HG03025 (cell line): Measurements from ENCODE around the gene KCNN1.
"Not testable (repeated sequence)": the region's sequence is repeated elsewhere in the genome, so short reads cannot be mapped to it uniquely, and the experiment has no call there.

ENCODE experiments used
- ATAC-seq: cut with Tn5 transposase; IDR thresholded peaks from one replicate; pipeline ENCODE4 v1.9.1; 2021; ENCODE audit warnings: mild to moderate bottlenecking, moderate library complexity; ENCODE audit not compliant: unreplicated experiment, low FRiP score

Gene KCNN1

DNA sequence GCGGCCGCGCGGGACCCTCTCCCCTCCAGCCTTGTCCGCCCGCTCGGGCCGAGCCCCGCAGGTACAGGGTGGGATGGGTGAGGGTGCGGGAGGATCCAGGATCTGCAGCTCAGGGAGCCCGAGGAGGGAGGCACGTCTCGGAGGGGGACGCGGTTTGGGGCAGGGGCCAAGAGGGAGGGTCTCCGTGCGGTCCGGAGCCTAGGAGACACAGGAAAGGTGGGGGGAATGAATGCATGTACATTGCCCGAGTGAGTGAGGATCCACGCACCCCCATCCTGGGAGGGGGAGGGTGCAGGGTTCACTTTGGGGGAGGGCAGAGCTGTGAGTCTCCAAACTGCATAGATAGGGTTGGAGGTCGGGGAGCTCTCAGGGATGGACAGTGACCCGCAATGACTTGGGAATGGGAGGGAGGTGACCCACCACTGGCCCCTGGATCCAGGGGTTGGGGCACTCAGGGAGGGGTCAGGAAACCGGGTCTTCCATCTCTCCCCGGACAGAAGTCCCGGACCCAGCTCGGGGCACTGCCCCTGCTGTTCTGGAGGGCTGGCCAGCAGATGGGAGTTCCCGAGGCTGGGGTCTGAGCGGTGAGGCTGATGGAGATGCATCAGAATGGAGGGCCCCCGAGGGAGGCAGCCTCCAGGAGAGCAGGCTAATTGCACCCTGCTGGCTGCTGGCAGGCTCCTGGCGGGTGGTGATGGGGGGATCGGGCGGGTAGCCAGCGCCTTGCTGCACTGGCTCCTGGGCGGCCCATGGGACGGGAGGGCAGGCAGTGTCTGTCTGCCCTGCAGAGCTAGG lies 547 bp downstream of the KCNN1 start:
- ATAC-seq: no peak

DNA sequence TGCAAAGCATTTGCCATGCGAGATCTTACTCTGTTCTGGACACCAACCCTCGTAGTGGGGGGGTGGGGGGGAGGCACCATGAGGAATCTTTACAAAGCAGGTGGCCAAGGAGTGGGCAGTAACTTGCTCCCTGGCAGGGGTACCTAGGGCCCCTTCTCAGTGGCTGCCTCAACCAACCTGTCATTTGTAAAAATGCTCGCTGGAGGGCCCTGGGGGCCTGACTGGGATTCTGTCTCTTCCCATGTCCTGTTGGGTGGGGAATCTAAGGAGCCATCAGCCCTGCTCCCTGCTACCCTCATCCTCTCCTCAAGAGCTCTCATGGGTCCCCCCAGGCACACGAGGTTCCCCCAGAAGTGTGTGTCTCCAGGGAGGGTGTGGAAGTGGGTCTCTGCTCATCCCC lies 1.5 kb downstream of the KCNN1 start:
- ATAC-seq: no peak

DNA sequence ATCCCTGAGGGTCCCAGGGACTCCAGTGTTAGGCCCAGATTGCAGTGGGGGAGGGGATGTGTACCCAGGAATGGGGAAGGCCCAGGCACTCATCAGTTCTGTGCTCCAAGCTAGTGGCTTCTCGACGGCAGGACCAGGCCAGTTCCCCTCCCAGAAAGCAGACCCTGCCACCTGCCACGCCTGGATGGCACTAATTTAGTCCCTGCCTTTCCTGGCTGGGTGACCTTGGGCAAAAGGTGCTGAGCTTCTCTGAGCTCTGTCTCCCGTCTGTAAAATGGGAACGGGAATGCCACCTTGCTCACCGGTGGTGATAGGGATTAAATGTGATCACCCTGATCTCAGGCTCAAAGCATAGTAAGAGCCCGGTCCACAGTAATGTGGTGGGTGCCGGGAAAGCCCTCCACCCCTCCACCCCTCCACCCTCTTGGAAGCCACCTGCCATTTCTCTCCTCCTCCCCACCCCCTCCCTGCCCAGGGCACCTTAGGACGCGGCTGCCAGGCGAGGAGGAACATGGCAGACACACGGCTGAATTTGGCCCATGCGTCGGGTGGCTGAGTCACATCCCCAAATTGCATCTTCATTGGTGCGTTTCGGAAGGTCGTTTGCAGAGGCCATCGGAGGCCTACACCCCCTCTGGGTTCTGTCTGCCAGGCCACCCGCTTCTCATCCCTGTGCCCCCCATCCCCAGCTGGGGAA lies 2.3 kb downstream of the KCNN1 start:
- no peak for ATAC-seq

DNA sequence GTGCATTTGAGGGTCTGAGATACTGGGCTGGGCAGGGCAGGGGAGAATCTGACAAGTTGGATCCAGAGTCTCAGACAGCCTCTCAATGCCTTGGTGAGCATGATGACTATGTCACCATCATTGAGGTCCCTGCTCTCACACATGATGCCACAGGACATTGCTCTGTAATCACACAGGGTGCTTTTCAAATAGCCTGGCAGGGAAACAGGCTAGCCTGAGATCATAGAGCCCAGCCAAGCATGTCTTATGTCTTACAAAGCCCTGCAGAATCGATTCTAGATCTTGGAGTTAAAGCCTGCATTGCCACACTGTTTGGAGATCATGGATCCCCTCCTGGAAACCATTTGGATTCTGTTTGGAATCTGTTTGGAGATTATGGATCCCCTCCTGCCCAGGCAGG lies 5.3 kb downstream of the KCNN1 start:
- no peak for ATAC-seq

DNA sequence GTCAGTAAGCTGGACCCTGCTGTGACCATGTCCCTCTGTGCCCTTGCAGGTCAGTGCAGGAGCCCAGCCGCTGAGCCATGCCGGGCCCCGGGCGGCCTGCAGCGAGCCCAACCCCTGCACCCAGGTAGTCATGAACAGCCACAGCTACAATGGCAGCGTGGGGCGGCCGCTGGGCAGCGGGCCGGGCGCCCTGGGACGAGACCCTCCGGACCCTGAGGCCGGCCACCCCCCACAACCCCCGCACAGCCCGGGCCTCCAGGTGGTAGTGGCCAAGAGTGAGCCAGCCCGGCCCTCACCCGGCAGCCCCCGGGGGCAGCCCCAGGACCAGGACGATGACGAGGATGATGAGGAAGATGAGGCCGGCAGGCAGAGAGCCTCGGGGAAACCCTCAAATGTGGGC lies 6.9 kb downstream of the KCNN1 start:
- ATAC-seq: no peak

DNA sequence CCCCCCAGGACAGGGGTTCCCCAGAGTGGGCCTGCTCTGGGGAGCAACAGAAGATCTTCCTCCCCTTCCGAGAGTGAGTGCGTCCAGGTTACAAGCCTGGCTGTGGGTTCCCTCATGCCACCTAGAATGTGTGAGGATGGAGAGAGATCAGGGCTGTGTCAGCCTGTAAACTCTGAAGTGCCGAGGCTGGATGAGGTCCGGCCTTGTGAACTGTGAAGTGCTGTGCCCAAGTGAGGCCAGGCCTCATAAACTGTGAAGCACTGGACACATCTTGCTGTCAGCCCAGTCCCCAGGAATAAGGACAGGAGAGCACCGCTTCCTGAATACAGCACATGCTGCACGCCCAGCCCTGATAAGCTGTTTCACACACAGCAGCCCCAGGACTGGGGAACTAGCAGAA lies 7.6 kb downstream of the KCNN1 start:
- ATAC-seq: no peak

DNA sequence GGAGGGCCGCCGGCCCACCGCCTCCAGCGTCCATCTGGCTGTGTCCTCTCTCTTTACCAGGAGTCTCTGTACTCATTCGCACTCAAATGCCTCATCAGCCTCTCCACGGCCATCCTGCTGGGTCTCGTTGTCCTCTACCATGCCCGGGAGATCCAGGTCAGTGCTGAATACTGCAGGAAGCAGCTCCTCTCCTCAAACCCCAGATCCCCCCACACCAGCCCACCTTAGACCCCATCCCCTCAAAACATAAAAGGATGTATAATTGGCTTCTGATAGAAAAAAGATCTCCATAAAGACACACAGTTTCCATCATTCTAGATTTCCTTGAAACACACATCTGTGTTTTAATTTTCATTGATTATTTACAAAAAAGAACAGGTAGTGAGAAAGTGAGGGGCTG lies 8.1 kb downstream of the KCNN1 start:
- no peak for ATAC-seq

DNA sequence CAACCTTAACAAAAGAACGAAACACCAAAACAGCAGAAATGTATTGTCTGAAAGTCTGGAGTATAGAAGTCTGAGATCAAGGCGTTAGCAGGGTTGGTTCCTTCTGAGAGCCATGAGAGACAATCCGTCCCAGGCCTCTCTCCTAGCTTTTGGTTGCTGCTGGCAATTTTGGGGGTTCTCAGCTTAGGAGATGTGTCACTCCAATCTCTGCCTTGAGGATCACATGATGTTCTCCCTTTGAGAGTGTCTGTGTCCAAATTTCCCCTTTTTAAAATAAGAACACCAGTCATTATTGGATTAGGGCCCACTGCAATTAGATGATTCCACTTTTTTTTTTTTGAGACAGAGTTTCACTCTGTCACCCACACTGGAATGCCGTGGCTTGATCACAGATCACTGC lies 10.1 kb downstream of the KCNN1 start:
- ATAC-seq: no peak

DNA sequence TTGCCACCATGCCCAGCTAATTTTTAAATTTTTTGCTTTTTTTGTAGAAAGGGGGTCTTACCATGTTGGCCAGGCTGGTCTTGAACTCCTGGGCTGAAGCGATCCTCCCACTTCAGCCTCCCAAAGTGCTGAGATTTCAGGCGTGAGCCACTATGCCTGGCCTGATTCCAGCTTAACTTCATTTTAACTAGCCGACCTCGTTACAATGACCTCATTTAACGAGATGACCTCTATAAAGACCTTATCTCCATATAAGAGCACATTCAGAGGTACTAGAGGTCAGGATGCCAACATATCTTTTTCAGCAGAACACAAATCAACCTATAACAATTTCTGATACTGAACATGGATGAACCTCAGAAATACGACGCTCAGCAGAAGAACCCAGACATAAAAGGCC lies 10.6 kb downstream of the KCNN1 start:
- ATAC-seq: no peak

DNA sequence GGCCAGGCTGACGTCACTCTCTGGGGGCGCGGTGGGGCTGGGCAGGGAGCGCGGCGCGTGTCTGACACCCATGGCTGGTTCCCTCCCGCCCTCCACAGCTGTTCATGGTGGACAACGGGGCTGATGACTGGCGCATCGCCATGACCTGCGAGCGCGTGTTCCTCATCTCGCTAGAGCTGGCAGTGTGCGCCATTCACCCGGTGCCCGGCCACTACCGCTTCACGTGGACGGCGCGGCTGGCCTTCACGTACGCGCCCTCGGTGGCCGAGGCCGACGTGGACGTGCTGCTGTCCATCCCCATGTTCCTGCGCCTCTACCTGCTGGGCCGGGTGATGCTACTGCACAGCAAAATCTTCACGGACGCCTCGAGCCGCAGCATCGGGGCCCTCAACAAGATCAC lies 14.7 kb downstream of the KCNN1 start:
- ATAC-seq: no peak

DNA sequence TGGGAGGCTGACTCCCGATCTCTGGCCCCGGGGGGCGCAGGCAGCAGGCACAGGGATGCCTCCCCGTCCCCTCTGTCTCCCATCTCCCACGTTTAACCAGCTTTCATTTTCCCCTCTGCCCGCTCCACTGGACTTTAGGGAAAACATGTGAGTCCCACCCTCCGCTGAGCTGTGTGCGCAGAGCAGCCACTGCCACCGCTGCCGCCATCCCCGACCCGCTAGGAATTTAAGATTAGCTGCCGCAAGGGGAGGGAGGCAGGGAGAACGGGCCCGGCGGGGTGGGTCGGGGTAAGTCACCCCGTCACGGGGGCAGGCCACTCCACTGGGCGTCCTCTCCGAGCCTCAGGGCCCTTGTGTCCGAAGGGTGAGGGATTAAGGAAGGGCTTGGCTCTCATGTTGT lies 15.5 kb downstream of the KCNN1 start:
- ATAC-seq: no peak

DNA sequence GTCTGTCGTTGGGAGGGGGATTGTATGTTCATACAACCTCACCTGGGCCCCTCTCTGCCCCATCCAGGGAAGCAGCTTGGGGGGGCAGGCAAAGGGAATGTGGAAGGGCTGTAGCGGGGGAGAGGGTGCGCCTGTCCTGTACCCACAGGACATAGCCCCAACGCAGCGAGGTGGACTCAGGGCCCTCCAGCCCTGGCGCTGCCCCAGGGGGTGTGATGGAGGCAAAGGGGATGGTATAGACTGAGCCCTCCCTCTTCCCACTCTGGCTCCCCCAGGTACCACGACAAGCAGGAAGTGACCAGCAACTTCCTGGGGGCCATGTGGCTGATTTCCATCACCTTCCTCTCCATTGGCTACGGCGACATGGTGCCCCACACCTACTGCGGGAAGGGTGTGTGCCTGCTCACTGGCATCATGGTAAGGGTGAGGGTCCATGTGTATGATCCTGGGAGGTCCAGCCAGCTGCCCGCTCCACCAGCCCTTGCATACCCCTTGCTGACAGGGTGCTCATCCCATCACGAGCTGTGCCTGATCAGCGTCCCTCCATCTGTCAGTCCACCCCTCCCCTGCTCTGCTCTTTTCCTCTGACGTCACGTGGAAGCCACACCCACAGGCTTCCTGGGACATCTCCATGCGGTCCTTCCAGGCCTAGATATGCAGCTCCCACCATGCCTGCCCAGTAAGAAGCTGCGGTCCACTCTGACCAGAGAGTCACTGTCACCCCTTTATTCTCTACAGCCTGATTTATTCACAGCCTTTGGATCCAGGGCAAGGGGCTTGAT lies 18.3 kb downstream of the KCNN1 start:
- ATAC-seq: no peak

DNA sequence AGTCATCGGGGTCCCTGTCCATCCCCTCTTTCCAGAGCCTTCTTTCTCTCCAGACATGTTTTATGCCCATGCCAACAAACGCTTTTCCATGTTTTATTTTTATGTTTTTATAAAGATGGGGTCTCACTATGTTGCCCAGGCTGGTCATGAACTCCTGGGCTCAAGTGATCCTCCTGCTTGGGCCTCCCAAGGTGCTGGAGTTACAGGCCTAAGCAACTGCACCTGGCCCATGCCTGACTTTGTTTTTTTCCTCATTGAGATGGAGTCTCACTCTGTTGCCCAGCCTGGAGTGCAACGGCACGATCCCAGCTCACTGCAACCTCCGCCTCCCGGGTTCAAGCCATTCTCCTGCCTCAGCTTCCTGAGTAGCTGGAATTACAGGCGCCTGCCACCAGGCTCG lies 19.7 kb downstream of the KCNN1 start:
- ATAC-seq: not testable (repeated sequence)

DNA sequence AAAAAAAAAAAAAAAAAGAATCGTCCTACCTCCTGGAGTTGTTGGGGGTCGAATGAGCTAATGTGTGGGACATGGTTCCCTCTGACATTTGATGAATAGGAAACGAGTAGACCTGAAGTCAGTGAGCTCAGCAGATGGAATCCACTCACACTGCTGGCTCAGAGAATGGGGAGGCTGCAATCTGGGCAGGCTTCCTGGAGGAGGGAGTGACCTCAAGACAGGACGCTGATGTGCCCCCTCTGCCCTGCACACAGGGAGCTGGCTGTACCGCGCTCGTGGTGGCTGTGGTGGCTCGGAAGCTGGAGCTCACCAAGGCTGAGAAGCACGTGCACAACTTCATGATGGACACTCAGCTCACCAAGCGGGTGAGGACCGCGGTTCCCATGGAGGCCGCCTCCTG lies 21.3 kb downstream of the KCNN1 start:
- no peak for ATAC-seq

DNA sequence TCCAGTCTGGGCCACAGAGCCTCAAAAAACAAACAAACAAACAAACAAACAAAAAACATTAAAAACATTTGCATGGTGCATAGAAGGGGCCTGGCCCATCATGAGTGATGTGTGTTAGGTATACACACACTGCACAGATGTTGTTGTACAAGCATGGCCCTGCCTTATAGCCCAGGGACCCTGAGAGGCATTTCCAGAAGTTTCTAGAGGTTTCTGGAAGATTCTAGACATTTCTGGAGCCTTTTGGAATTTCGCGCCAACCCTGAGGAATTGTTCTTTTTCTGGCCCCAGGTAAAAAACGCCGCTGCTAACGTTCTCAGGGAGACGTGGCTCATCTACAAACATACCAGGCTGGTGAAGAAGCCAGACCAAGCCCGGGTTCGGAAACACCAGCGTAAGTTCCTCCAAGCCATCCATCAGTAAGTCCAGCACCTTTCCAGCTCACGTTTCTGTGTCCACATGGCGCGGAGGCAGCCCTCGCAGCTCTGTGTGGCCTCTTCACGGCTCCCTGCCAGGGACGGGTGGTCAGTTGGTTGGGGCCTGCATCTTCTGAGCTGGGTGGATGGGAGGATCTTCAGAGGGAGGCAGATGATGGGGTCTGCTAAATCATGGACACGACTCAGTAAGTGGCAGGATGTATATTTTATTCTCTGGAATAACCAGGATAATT lies 22.7 kb downstream of the KCNN1 start:
- ATAC-seq: no peak

DNA sequence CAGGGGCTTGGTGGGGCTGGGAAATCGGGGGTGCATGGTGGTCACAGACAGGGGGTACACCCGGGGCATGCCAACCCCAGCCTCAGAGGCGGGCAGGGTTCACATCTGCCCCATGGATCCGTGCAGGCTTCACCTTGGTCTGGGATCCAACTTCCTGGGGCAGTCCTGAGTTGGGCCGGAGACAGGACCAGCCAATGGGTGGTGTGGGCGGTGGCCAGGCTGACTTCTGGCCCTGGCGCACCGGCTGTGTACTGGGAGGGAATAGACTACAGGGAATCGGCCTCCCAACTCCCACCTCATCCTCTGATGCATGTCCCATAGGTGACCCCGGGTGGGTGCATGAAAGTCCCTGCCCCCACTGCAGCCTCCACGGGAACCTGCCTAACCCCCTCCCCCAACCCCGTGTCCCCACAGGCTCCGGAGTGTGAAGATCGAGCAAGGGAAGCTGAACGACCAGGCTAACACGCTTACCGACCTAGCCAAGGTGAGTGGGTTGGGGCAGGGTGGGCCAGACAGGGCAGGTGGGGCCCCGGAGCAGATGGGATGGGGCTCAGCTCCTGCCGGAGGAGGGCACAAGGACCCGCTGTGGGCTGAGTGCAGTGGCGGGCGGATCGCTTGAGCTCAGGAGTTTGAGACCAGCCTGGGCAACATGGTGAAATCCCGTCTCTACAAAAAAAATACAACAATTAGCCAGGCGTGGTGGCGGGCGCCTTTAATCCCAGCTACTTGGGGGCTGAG lies 26.3 kb downstream of the KCNN1 start:
- ATAC-seq: no peak

DNA sequence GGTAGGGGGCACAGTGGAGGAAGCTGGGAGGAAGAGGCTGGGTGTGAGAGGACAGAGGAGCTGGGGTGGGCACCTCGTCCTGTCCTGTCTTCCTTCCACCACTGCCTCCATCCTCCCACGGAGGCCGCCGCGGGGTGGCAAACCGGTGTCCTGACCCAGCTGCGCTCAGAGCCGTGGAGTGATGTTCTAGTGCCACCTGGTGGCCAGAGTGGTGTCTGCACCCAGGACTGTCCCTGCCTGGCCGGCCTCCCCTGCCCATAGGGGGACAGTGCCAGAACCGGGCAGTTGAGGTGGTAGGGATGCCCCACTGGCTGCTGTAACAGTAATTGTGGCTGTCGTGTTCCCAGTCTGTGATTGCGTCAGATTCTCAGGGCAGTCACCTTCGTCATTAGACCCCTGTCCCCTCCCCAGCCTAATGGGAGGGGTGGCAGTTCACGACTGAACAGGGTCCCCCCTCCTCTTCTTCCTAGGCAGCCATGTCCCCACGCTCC lies 30.0 kb downstream of the KCNN1 start:
- ATAC-seq: no peak

DNA sequence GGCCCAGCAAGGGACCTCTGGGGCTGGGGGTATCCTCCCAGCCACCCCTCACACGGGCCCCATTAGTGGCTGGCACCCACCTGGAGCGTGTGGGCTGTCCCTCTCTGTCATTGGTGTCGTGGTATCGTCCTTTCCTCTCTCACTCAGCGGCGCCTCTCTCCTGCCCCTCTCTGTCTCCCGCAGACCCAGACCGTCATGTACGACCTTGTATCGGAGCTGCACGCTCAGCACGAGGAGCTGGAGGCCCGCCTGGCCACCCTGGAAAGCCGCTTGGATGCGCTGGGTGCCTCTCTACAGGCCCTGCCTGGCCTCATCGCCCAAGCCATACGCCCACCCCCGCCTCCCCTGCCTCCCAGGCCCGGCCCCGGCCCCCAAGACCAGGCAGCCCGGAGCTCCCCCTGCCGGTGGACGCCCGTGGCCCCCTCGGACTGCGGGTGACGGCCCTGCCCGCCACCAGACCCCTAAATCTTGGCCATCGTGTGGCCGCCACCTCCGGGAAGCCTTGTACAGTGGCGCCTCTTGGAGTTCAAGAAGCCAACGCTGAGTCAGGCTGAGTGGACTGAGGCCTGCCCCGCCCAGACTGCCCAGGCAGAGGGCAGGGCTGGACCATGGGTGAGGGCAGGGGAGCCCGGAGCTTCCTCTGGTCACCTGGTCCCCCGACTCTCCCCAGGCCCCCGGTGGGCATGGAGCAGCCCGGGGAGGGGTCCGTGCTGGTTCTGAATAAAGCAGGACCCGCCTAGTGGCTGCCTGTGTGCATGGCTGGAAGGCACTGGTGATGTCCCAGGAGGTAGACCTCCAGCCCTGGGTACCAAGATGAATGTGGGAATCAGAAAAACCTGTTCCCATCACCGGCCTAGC lies 31.3 kb downstream of the KCNN1 start:
- ATAC-seq: no peak

DNA sequence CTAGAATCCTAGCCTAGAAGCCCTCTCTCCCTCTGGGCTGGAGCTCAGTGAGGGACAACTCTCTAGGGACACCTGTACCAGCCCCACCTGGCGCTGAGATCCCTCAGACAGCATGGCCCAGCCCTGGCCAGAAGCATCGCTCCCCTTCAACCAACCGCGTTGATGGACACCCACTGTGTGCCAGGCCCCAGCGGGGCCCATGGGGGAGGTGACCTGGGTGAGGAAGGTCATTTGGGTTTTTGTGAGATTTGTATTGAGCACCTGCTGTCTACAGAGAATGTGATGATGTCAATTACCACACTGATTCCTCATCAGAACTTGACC lies 31.9 kb downstream of the KCNN1 start:
- no peak for ATAC-seq
